ENCODE measurements around the gene HM13. TPM values are rescaled to one million over a fixed set of nuclear protein-coding genes. Genes with fewer than 3 reads are reported as not detected.
"Not testable (repeated sequence)": the region's sequence is repeated elsewhere in the genome, so short reads cannot be mapped to it uniquely, and the experiment has no call there.

Gene HM13
- total RNA-seq, 2 donors from 2014 or later = 71.6 to 76.7 TPM

DNA sequence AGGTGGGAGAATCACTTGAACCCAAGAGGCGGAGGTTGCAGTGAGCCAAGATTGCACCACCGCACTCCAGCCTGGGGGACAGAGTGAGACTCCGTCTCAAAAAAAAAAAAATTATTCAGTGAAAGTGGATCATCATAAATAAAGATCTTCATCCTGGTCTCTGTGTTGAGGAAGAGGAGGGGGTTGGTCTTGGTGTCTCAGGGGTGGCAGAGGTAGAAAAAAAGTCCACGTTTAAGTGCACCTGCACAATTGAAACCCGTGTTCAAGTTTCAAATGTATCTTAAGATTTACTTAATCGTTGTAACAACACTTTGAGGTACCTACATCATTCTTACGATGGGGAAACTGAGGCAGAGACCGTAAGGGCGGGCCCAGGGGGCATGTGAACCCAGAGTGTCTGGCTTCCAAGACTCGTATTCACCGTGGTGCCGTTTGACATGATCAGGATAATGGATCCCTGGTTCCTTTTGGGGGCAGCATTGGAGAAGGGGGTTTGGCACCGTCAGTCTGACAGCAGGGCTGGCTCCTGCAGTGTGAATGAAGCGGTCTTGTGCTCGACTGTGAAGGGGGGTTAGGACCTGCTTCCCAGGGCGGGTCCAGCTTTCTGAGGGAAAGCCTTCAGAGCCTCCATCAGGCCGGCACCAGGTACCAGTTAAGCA is 57.9 kb downstream of the HM13 start:
- DNase-seq (ENCODE audit: low spot score) (no peak), ATAC-seq (ENCODE audit: insufficient number of reproducible peaks, low FRiP score, low read depth) (no peak)
- Histone ChIP-seq H3K27me3 (replicated peaks; ENCODE audit: insufficient read depth) (no peaks in the 10 kb centered on the region), H3K27ac (peak overlapping the region; percentile 89 to 96), H3K9me3 (no peaks in the 10 kb centered on the region), H3K4me3 (peak overlapping the region; percentile 74), H3K4me1 (ENCODE audit: control insufficient read depth in 1 of 2, low read depth in 2 of 2) (peaks cover 13 to 46% of the 10 kb centered on the region in 2 donors), H3K36me3 (no peaks in the 10 kb centered on the region)
- TF ChIP-seq, protein P1, sequence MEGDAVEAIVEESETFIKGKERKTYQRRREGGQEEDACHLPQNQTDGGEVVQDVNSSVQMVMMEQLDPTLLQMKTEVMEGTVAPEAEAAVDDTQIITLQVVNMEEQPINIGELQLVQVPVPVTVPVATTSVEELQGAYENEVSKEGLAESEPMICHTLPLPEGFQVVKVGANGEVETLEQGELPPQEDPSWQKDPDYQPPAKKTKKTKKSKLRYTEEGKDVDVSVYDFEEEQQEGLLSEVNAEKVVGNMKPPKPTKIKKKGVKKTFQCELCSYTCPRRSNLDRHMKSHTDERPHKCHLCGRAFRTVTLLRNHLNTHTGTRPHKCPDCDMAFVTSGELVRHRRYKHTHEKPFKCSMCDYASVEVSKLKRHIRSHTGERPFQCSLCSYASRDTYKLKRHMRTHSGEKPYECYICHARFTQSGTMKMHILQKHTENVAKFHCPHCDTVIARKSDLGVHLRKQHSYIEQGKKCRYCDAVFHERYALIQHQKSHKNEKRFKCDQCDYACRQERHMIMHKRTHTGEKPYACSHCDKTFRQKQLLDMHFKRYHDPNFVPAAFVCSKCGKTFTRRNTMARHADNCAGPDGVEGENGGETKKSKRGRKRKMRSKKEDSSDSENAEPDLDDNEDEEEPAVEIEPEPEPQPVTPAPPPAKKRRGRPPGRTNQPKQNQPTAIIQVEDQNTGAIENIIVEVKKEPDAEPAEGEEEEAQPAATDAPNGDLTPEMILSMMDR (IDR thresholded peaks at IDR 0.05) = no peak

DNA sequence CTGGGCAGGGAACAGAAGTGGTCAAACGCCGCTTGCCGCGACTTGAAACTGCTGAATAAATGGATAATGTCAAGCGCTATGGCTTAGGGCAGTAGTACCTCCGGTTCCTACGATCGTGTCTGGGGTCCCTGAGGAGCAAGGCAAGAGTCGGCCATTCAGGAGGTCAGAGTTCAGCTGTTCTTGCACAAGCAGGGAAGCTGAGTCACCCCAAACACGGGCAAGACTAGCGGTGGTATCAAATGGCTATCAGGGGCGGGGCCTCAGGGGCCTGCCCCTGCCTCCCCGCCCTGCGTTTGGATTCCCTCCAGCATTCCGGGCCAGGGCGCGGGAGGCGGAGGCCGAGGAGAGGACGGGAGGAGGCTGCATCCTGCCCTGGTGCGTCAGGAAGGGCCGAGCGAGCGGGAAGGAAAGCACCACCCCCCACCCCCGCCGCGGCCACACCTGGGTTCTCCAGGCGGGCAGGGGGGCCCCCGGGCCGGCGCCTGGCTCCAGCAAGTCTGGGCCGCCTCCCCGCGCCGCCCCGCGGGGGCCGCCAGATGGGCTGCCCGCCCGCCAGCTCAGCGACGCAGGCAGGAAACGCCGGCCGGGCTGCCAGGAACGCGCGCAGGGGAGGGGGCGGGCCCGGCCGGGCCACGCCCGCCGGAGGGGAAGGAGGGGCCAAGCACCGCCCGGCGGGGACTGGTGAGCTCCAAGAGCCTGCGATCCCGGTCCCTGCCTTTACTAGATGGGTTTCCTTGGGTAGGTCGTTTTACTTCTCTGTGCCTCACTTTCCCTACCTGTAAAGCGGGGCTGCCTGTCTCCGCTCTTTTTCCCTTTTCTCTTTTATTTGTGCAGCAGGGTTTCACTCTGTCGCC is 58.7 kb downstream of the HM13 start:
- H3K4me3 ChIP-seq = peak overlapping the region; percentile 74
- no peaks in the 10 kb centered on the region for H3K36me3 ChIP-seq
- H3K4me1 ChIP-seq (ENCODE audit: control insufficient read depth in 1 of 2, low read depth in 2 of 2) = peaks cover 13 to 45% of the 10 kb centered on the region in 2 donors
- H3K27me3 ChIP-seq (replicated peaks; ENCODE audit: insufficient read depth) = no peaks in the 10 kb centered on the region
- DNase-seq (ENCODE audit: low spot score) = peak; percentile 89
- TF ChIP-seq, protein P1 (IDR thresholded peaks at IDR 0.05) = peak; percentile 8
- peak overlapping the region; percentile 89 to 96 for H3K27ac ChIP-seq
- no peaks in the 10 kb centered on the region for H3K9me3 ChIP-seq
- peak; percentile 90 for ATAC-seq (ENCODE audit: insufficient number of reproducible peaks, low FRiP score, low read depth)

DNA sequence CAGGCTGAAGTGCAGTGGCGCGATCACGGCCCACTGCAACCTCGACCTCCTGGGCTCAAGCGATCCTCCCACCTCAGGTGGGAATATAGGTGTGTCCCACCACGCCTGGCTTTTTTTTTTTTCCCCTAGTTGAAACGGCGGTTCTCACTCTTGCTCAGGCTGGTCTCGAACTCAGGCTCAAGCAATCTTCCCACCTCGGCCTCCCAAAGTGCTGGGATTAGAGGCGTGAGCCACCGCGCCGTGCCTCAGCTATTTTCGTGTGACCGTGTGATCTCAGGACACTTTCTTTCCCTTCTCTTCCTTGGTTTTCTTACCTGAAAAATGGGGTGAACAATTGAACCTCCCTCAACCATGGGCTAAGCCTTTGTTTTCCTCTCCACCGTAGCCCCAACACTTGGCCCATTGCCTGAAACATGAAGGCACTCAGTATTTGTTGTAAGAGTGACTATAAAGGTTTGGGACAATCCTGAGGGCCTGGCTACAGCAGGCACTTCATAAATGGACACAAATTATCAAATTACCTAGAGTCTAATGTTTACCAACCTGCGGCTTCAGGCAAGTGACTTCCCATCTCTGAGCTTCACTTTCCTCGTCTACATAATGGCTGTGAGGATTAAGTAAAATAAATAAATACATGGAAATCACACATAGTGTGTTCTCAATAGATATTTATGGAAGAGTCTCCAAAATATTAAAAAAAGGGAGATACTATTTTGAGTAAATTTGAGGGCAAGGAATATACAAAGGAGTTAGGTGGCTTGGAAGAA is 59.5 kb downstream of the HM13 start:
- H3K4me1 ChIP-seq (ENCODE audit: control insufficient read depth in 1 of 2, low read depth in 2 of 2) = peaks cover 13 to 37% of the 10 kb centered on the region in 2 donors
- peak overlapping the region; percentile 74 for H3K4me3 ChIP-seq

DNA sequence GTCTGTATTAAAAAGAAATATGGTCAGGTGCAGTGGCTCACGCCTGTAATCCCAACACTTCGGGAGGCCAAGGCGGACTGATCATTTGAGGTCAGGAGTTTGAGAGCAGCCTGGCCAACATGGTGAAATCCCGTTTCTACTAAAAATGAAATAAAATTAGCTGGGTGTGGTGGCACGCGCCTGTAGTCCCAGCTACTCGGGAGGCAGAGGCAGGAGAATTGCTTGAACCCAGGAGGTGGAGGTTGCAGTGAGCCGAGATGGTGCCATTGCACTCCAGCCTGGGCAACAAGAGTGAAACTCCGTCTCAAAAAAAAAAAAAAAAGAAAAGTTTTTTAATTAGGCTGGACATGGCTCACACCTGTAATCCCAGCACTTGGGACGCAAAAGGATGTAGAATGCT is 60.7 kb downstream of the HM13 start:
- not testable (repeated sequence) for H3K36me3 ChIP-seq; ATAC-seq (ENCODE audit: insufficient number of reproducible peaks, low FRiP score, low read depth); DNase-seq (ENCODE audit: low spot score); H3K4me3 ChIP-seq; H3K27me3 ChIP-seq (replicated peaks; ENCODE audit: insufficient read depth); H3K27ac ChIP-seq; H3K9me3 ChIP-seq
- H3K4me1 ChIP-seq (ENCODE audit: control insufficient read depth in 1 of 2, low read depth in 2 of 2) = peaks cover 13 to 25% of the 10 kb centered on the region in 2 donors

More for the DNA sequence above, 59.5 kb downstream of the HM13 start:
- peak overlapping the region; percentile 89 to 96 for H3K27ac ChIP-seq
- DNase-seq (ENCODE audit: low spot score) = no peak
- no peaks in the 10 kb centered on the region for H3K36me3 ChIP-seq
- no peak for ATAC-seq (ENCODE audit: insufficient number of reproducible peaks, low FRiP score, low read depth)
- H3K27me3 ChIP-seq (replicated peaks; ENCODE audit: insufficient read depth) = no peaks in the 10 kb centered on the region
- no peaks in the 10 kb centered on the region for H3K9me3 ChIP-seq
- TF ChIP-seq, protein P1 (IDR thresholded peaks at IDR 0.05) = no peak

DNA sequence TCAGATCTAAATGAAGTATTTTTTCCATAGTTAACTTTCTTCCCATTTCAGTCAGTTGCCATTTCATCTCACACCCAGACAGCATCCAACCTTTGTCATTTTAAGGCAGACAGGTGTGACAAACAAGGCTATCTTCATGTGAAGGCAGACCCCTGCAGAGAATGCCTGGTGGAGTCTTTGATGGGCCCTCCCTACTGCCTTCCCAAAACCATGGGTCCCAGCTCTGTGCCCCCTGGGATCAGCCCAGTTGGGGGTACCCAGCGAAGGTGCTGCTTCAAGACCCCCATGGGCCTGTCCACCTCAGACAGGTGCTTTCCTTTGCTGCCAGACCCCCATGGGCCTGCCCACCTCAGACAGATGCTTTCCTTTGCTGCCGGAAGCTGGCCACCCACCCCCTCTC is 62.5 kb downstream of the HM13 start:
- DNase-seq (ENCODE audit: low spot score) (no peak), ATAC-seq (ENCODE audit: insufficient number of reproducible peaks, low FRiP score, low read depth) (no peak)
- Histone ChIP-seq H3K36me3 (no peaks in the 10 kb centered on the region), H3K27me3 (replicated peaks; ENCODE audit: insufficient read depth) (no peaks in the 10 kb centered on the region), H3K9me3 (no peaks in the 10 kb centered on the region), H3K4me3 (no peak overlapping the region), H3K27ac (no peak overlapping the region), H3K4me1 (ENCODE audit: control insufficient read depth in 1 of 2, low read depth in 2 of 2) (peaks cover 13 to 16% of the 10 kb centered on the region in 2 donors)
- TF ChIP-seq, protein P1 (IDR thresholded peaks at IDR 0.05) = no peak

Data from thoracic aorta (tissue), 2 donors.